Stomach (tissue), 9 donors: ENCODE data around the gene UBAC2. TPM values are rescaled to one million over a fixed set of nuclear protein-coding genes. Genes with fewer than 3 reads are reported as not detected.

Source experiments
- DNase-seq, 2 donors: peaks; one replicate each; pipeline versions ENCODE4 v3.0.0 to v3.0.0-alpha.2; 2013 to 2019
- H3K27ac ChIP-seq, 5 donors: fragments of 200-600 bp in 4 of 5; sonication (generic) in 4 of 5; one replicate each; pipeline ENCODE4 v1.5.1; 2013 to 2019; ENCODE audit warnings: mild to moderate bottlenecking in 1 of 5, moderate library complexity in 1 of 5
- H3K27me3 ChIP-seq, 3 donors: fragments of 200-600 bp; sonication (generic); one replicate each; pipeline ENCODE4 v1.5.1; 2017 to 2019; ENCODE audit warnings: mixed run types in 1 of 3
- H3K36me3 ChIP-seq, 4 donors: fragments of 200-600 bp; sonication (generic); 1 replicate in 3 of 4; 2 replicates in 1 of 4; pipeline ENCODE4 v1.5.1; 2016 to 2019
- H3K4me1 ChIP-seq, 4 donors: fragments of 200-600 bp; sonication (generic); one replicate each; pipeline ENCODE4 v1.5.1; 2016 to 2019
- H3K4me3 ChIP-seq, 4 donors: fragments of 200-600 bp; sonication (generic) in 3 of 4; one replicate each; pipeline ENCODE4 v1.5.1; 2016 to 2019; ENCODE audit warnings: mild to moderate bottlenecking in 1 of 4
- H3K9me3 ChIP-seq, 4 donors: fragments of 200-600 bp; sonication (generic); one replicate each; pipeline ENCODE4 v1.5.1; 2016 to 2019
- EP300 ChIP-seq: sonication (generic); formaldehyde crosslinking; IDR thresholded peaks from one replicate; pipeline ENCODE4 v1.6.1; 2017; ENCODE audit warnings: antibody characterized with exemption
- POLR2A ChIP-seq, 4 donors: fragments of 450-650 bp; IDR thresholded peaks; one replicate each; pipeline ENCODE4 v1.6.1; 2016; ENCODE audit warnings: antibody characterized with exemption in 4 of 4, control low read depth in 2 of 4, mild to moderate bottlenecking in 1 of 4, moderate library complexity in 1 of 4
- POLR2AphosphoS5 ChIP-seq, 3 donors: sonication (generic); formaldehyde crosslinking; IDR thresholded peaks; one replicate each; pipeline ENCODE4 v1.6.1; 2016; ENCODE audit warnings: antibody characterized with exemption in 3 of 3
- WGBS, 5 donors: extraction: QIAGEN DNeasy Blood & Tissue Kit in 3 of 5; methylation state at CpG; one replicate each; pipeline versions ENCODE4 v1.1.5 to v1.1.7; 2013 to 2018; 5-methylcytosine and 5-hydroxymethylcytosine counted together
- intact Hi-C: fragments of 100-400 bp; cut with DNase I; formaldehyde crosslinking; loops from one replicate; pipeline ENCODE4 v1.15.1; 2023; ENCODE audit warnings: low total_unique reads
- polyA plus RNA-seq, 3 donors: library from polyadenylated mRNA; stranded (reverse); fragments of 200-250 nt; gene quantifications; one replicate each; pipeline ENCODE4 v1.2.3, GENCODE V29; 2013
- total RNA-seq, 5 donors: library from RNA; depleted of rRNA; stranded (reverse); fragments of >200 nt; gene quantifications; one replicate each; pipeline versions ENCODE4 v1.1.0 to v1.2.3, GENCODE V29; 2014 to 2016
- TF ChIP-seq, protein P1 (sequence below), 7 experiments: fragments of 450-650 bp in 4 of 7; fragments of 200-600 bp in 3 of 7; sonication (generic) in 3 of 7; IDR thresholded peaks; one replicate each; pipeline ENCODE4 v1.5.1; 2016 to 2019; ENCODE audit warnings: antibody characterized with exemption in 7 of 7, control low read depth in 2 of 7, mild to moderate bottlenecking in 1 of 7
- donor health status: healthy with polysubstance abuse.
- donor health status: Bipolar disorder and iron deficiency.
- donor health status: healthy.

The UBAC2 gene
- total and polyA plus RNA-seq, 8 donors, result 18.1 to 68.8 (median 40.1) TPM

- Histone ChIP-seq H3K27me3 (no peaks in the 10 kb centered on the region), H3K27ac (no peak overlapping the region), H3K9me3 (no peaks in the 10 kb centered on the region), H3K4me1 (peaks cover 0 to 11% (median 5%) of the 10 kb centered on the region in 4 donors), H3K4me3 (no peak overlapping the region), H3K36me3 (peaks cover 0 to 45% (median 38%) of the 10 kb centered on the region in 4 donors)
- intact Hi-C loops, result no loop called here
- no peak for TF ChIP-seq POLR2A (IDR thresholded peaks at IDR 0.05)
- TF ChIP-seq, protein P1, sequence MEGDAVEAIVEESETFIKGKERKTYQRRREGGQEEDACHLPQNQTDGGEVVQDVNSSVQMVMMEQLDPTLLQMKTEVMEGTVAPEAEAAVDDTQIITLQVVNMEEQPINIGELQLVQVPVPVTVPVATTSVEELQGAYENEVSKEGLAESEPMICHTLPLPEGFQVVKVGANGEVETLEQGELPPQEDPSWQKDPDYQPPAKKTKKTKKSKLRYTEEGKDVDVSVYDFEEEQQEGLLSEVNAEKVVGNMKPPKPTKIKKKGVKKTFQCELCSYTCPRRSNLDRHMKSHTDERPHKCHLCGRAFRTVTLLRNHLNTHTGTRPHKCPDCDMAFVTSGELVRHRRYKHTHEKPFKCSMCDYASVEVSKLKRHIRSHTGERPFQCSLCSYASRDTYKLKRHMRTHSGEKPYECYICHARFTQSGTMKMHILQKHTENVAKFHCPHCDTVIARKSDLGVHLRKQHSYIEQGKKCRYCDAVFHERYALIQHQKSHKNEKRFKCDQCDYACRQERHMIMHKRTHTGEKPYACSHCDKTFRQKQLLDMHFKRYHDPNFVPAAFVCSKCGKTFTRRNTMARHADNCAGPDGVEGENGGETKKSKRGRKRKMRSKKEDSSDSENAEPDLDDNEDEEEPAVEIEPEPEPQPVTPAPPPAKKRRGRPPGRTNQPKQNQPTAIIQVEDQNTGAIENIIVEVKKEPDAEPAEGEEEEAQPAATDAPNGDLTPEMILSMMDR (IDR thresholded peaks at IDR 0.05), result no peak
- no peak for TF ChIP-seq POLR2AphosphoS5 (IDR thresholded peaks at IDR 0.05)
- TF ChIP-seq EP300, result no peak
- WGBS, 5 donors, result 91 to 94% (median 92%) methylated on average over 16 of the region's 16 CpGs
- DNase-seq, result no peak
These were observed 167.2 kb downstream of the UBAC2 start for GRCh38 chr13:99367663-99368448.

GRCh38 chr13:99370481-99371275 is 170.0 kb downstream of the UBAC2 start:
- H3K27me3 ChIP-seq, result no peaks in the 10 kb centered on the region
- no peak overlapping the region for H3K27ac ChIP-seq
- H3K4me3 ChIP-seq, result no peak overlapping the region
- TF ChIP-seq, protein P1 (IDR thresholded peaks at IDR 0.05), result no peak
- TF ChIP-seq POLR2AphosphoS5 (IDR thresholded peaks at IDR 0.05), result no peak
- DNase-seq, result no peak
- 84 to 91% (median 89%) methylated on average over 12 of the region's 12 CpGs for WGBS, 5 donors
- H3K36me3 ChIP-seq, result peaks cover 0 to 55% (median 45%) of the 10 kb centered on the region in 4 donors
- intact Hi-C loops, result no loop called here
- H3K4me1 ChIP-seq, result peaks cover 0 to 11% (median 0%) of the 10 kb centered on the region in 4 donors
- no peaks in the 10 kb centered on the region for H3K9me3 ChIP-seq

GRCh38 chr13:99371956-99372355 is 171.3 kb downstream of the UBAC2 start:
- TF ChIP-seq POLR2A (IDR thresholded peaks at IDR 0.05), result no peak
- no peak for TF ChIP-seq EP300
- TF ChIP-seq, protein P1 (IDR thresholded peaks at IDR 0.05), result no peak
- TF ChIP-seq POLR2AphosphoS5 (IDR thresholded peaks at IDR 0.05), result no peak
- no peak for DNase-seq
- H3K27ac ChIP-seq, result no peak overlapping the region
- H3K4me3 ChIP-seq, result no peak overlapping the region
- 86 to 92% (median 91%) methylated on average over 9 of the region's 9 CpGs for WGBS, 5 donors
- intact Hi-C loops, result no loop called here
- no peaks in the 10 kb centered on the region for H3K27me3 ChIP-seq
- H3K9me3 ChIP-seq, result no peaks in the 10 kb centered on the region
- H3K4me1 ChIP-seq, result peaks cover 0 to 15% (median 0%) of the 10 kb centered on the region in 4 donors
- H3K36me3 ChIP-seq, result peaks cover 0 to 64% (median 55%) of the 10 kb centered on the region in 4 donors

DNA sequence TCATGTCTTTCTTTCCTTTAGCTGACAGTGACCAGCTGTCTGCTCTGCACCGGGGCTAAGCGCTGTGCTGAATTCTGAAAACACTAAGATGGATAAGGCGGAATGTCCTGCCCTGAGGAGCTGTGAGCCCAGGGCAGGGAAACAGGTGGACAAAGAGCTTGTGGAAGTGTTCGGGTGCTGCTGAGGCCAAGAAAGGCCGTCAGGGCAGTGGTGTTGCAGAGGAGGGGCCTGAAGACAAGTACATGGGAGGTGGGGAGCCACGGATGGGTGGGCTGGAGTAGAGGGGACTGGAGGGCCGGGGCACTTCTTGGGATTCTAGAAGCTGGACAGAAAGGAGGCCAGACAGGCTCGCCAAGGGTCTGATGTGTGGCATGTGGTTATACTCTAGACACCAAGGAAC is 172.8 kb downstream of the UBAC2 start:
- TF ChIP-seq POLR2A (IDR thresholded peaks at IDR 0.05) (no peak), EP300 (no peak), POLR2AphosphoS5 (IDR thresholded peaks at IDR 0.05) (no peak)
- TF ChIP-seq, protein P1 (IDR thresholded peaks at IDR 0.05), result no peak
- no peak overlapping the region for H3K4me3 ChIP-seq
- intact Hi-C loops, result no loop called here
- DNase-seq, result no peak
- WGBS, 5 donors, result 89 to 96% (median 93%) methylated on average over 8 of the region's 8 CpGs
- no peak overlapping the region for H3K27ac ChIP-seq
- no peaks in the 10 kb centered on the region for H3K27me3 ChIP-seq
- H3K9me3 ChIP-seq, result no peaks in the 10 kb centered on the region
- H3K4me1 ChIP-seq, result peaks cover 0 to 3% (median 0%) of the 10 kb centered on the region in 4 donors
- peaks cover 5 to 62% (median 56%) of the 10 kb centered on the region in 4 donors for H3K36me3 ChIP-seq
